Activated T-cell treated with anti-CD3 and anti-CD28 coated beads for 48 hours (primary cell): ENCODE data around the gene DEFB129.
"Not testable (repeated sequence)": the region's sequence is repeated elsewhere in the genome, so short reads cannot be mapped to it uniquely, and the experiment has no call there.

Source experiments
- DNase-seq: peaks from one replicate; pipeline ENCODE4 v3.0.0-alpha.2; 2020; ENCODE audit warnings: low read depth

The DEFB129 gene

GRCh38 chr20:226958-227357, at the start of gene DEFB129:
Gene DEFB129, plus strand, starts transcription at chr20:227258. Its CDS starts 31 bp downstream, at chr20:227289.
- no peak for DNase-seq

GRCh38 chr20:184288-184687, 42.8 kb upstream of the DEFB129 start:
- no peak for DNase-seq

- no peak for DNase-seq
Measured at GRCh38 chr20:187733-188132, 39.3 kb upstream of the DEFB129 start.

GRCh38 chr20:189611-190010, 37.4 kb upstream of the DEFB129 start, which contains the start of gene DEFB128:
Gene DEFB128, minus strand, starts transcription at chr20:189711. Its CDS starts 88 bp downstream, at chr20:189623.
- DNase-seq = no peak

GRCh38 chr20:198225-198624, 28.8 kb upstream of the DEFB129 start:
- DNase-seq = no peak

- DNase-seq = no peak
Measured at GRCh38 chr20:199996-200395, 27.1 kb upstream of the DEFB129 start.

- not testable (repeated sequence) for DNase-seq
Measured at GRCh38 chr20:203630-204029, 23.4 kb upstream of the DEFB129 start.

- DNase-seq = no peak
Measured at GRCh38 chr20:208942-209566, 18.0 kb upstream of the DEFB129 start.

GRCh38 chr20:210809-211502, 16.1 kb upstream of the DEFB129 start:
- DNase-seq = no peak

- no peak for DNase-seq
Measured at GRCh38 chr20:214383-214782, 12.7 kb upstream of the DEFB129 start.

GRCh38 chr20:215796-216195, 11.3 kb upstream of the DEFB129 start:
- no peak for DNase-seq

- DNase-seq = no peak
Measured at GRCh38 chr20:217266-217665, 9.8 kb upstream of the DEFB129 start.

GRCh38 chr20:219290-220115, 7.6 kb upstream of the DEFB129 start:
- no peak for DNase-seq

GRCh38 chr20:221258-221830, 5.7 kb upstream of the DEFB129 start:
- DNase-seq = no peak

GRCh38 chr20:225879-226278, 1.2 kb upstream of the DEFB129 start:
- DNase-seq = not testable (repeated sequence)

GRCh38 chr20:227439-228105, 514 bp downstream of the DEFB129 start:
- no peak for DNase-seq

- no peak for DNase-seq
Measured at GRCh38 chr20:235891-236290, 8.8 kb downstream of the DEFB129 start.

- peak; percentile 11 for DNase-seq
Measured at GRCh38 chr20:237489-237888, 10.4 kb downstream of the DEFB129 start.

- no peak for DNase-seq
Measured at GRCh38 chr20:237929-238328, 10.9 kb downstream of the DEFB129 start.

- no peak for DNase-seq
Measured at GRCh38 chr20:242905-243304, 15.8 kb downstream of the DEFB129 start.

GRCh38 chr20:251354-251753, 24.3 kb downstream of the DEFB129 start:
- no peak for DNase-seq

- DNase-seq = no peak
Measured at GRCh38 chr20:252801-253200, 25.7 kb downstream of the DEFB129 start.
